AG08396 (cell line): ENCODE measurements around the gene PHPT1.

Experiments used
- DNase-seq: peaks from one replicate; pipeline ENCODE4 v3.0.0; 2012; ENCODE audit warnings: low spot score, mixed read lengths

Gene PHPT1

GRCh38 chr9:136848393-136849037, 694 bp upstream of the PHPT1 start:
- DNase-seq, result peak; percentile 70

- no peak for DNase-seq
These were observed 1.0 kb downstream of the PHPT1 start for GRCh38 chr9:136849960-136850865.

- DNase-seq, result no peak
These were observed 1.9 kb downstream of the PHPT1 start for GRCh38 chr9:136850866-136851775.

GRCh38 chr9:136851941-136852663, 2.9 kb downstream of the PHPT1 start, which contains the start of gene MAMDC4:
Gene MAMDC4 (plus strand): TSS chr9:136852346. CDS start chr9:136852417, 71 bp downstream.
- DNase-seq, result no peak

- DNase-seq, result no peak
These were observed 3.7 kb downstream of the PHPT1 start for GRCh38 chr9:136852664-136853595.

- DNase-seq, result no peak
These were observed 4.4 kb downstream of the PHPT1 start for GRCh38 chr9:136853596-136854112.

- DNase-seq, result no peak
These were observed 5.1 kb downstream of the PHPT1 start for GRCh38 chr9:136854113-136854841.

GRCh38 chr9:136854842-136855460, 5.7 kb downstream of the PHPT1 start:
- no peak for DNase-seq

GRCh38 chr9:136855461-136856078, 6.4 kb downstream of the PHPT1 start:
- no peak for DNase-seq

- no peak for DNase-seq
These were observed 6.9 kb downstream of the PHPT1 start for GRCh38 chr9:136856079-136856476.

GRCh38 chr9:136856541-136857141, 7.4 kb downstream of the PHPT1 start:
- no peak for DNase-seq

GRCh38 chr9:136857166-136857565, 8.0 kb downstream of the PHPT1 start:
- no peak for DNase-seq

- DNase-seq, result no peak
These were observed 8.6 kb downstream of the PHPT1 start for GRCh38 chr9:136857581-136858412.

- no peak for DNase-seq
These were observed 9.2 kb downstream of the PHPT1 start for GRCh38 chr9:136858452-136858843.

- DNase-seq, result peak; percentile 75
These were observed 9.9 kb downstream of the PHPT1 start for GRCh38 chr9:136858844-136859757.

- DNase-seq, result no peak
These were observed 11.3 kb downstream of the PHPT1 start for GRCh38 chr9:136860529-136860928.
